PC-9 (cell line): ENCODE results near the gene PYY. TPM values are rescaled to one million over a fixed set of nuclear protein-coding genes. Genes with fewer than 3 reads are reported as not detected.

Experiments
- BruUV-seq: library from RNA; stranded (reverse); fragments of 400-500 nt; replicated peaks from 2 replicates; lab custom pipeline; 2021; lab: Mats Ljungman, UMichigan
- CTCF ChIA-PET: fragments of 300-600 bp; sonication (Branson Sonifier 250); formaldehyde crosslinking; loops from one replicate; lab custom pipeline; 2022; ENCODE audit warnings: antibody characterized with exemption; lab: Charles Lee
- POLR2A ChIA-PET: fragments of 300-600 bp; sonication (Branson Sonifier 250); formaldehyde crosslinking; loops from one replicate; lab custom pipeline; 2022; ENCODE audit warnings: antibody characterized with exemption; ENCODE audit not compliant: unreplicated experiment; lab: Charles Lee
- DNase-seq, 2 experiments: peaks; one replicate each; pipeline versions ENCODE4 v3.0.0 to v3.0.0-alpha.2; 2015 to 2022; ENCODE audit warnings: mixed read lengths in 1 of 2
- H2AFZ ChIP-seq: fragments of 200-600 bp; sonication (generic); 2 replicates; pipeline ENCODE4 v1.8.1; 2017; ENCODE audit warnings: antibody characterized with exemption
- H3F3A ChIP-seq: fragments of 200-600 bp; sonication (generic); 2 replicates; pipeline ENCODE4 v1.8.1; 2017; ENCODE audit warnings: antibody characterized with exemption, mild to moderate bottlenecking, low read depth; ENCODE audit not compliant: insufficient read depth
- H3K27ac ChIP-seq: fragments of 200-600 bp; sonication (generic); 2 replicates; pipeline ENCODE4 v1.6.1; 2016; ENCODE audit warnings: mixed run types
- H3K27me3 ChIP-seq: fragments of 200-600 bp; sonication (generic); 2 replicates; pipeline ENCODE4 v1.6.1; 2016; ENCODE audit warnings: low read depth, mixed run types; ENCODE audit not compliant: insufficient read depth
- H3K36me3 ChIP-seq: fragments of 200-600 bp; sonication (generic); 2 replicates; pipeline ENCODE4 v1.6.1; 2016; ENCODE audit warnings: low read depth, mixed run types
- H3K4me1 ChIP-seq: fragments of 200-600 bp; sonication (generic); replicated peaks from 2 replicates; pipeline ENCODE4 v1.6.1; 2016; ENCODE audit warnings: mixed run types; ENCODE audit not compliant: insufficient read depth
- H3K4me2 ChIP-seq: fragments of 200-600 bp; sonication (generic); 2 replicates; pipeline ENCODE4 v1.6.1; 2017; ENCODE audit warnings: mixed run types
- H3K4me3 ChIP-seq: fragments of 200-600 bp; sonication (generic); 2 replicates; pipeline ENCODE4 v1.6.1; 2016; ENCODE audit warnings: mixed run types
- H3K79me2 ChIP-seq: fragments of 200-600 bp; sonication (generic); 2 replicates; pipeline ENCODE4 v1.6.1; 2017; ENCODE audit warnings: low read depth, mixed run types
- H3K9me2 ChIP-seq: fragments of 200-600 bp; sonication (generic); 2 replicates; pipeline ENCODE4 v1.8.1; 2017; ENCODE audit warnings: mild to moderate bottlenecking; ENCODE audit not compliant: insufficient read depth
- H3K9me3 ChIP-seq: fragments of 200-600 bp; sonication (generic); 2 replicates; pipeline ENCODE4 v1.8.1; 2016; ENCODE audit warnings: low read depth; ENCODE audit not compliant: insufficient read depth
- H4K20me1 ChIP-seq: fragments of 200-600 bp; sonication (generic); 2 replicates; pipeline ENCODE4 v1.8.1; 2017; ENCODE audit not compliant: insufficient read depth
- CTCF ChIP-seq: fragments of 200-600 bp; sonication (generic); conservative IDR thresholded peaks from 2 replicates; pipeline ENCODE4 v1.6.1; 2017; ENCODE audit warnings: mixed run types, antibody characterized with exemption, mild to moderate bottlenecking, moderate library complexity
- EZH2 ChIP-seq: fragments of 200-600 bp; sonication (generic); IDR thresholded peaks from 2 replicates; pipeline ENCODE4 v1.8.0; 2017; ENCODE audit warnings: antibody characterized with exemption, low read depth
- intact Hi-C: fragments of 100-400 bp; cut with micrococcal nuclease; formaldehyde crosslinking; loops from one replicate; pipeline ENCODE4 v1.10.0; 2022; ENCODE audit not compliant: unreplicated experiment
- total RNA-seq: library from RNA; stranded (reverse); gene quantifications from 2 replicates; pipeline ENCODE4 v1.2.3, GENCODE V29; 2021

Gene PYY
- total RNA-seq, 1 experiment from 2014 or later = not detected

DNA sequence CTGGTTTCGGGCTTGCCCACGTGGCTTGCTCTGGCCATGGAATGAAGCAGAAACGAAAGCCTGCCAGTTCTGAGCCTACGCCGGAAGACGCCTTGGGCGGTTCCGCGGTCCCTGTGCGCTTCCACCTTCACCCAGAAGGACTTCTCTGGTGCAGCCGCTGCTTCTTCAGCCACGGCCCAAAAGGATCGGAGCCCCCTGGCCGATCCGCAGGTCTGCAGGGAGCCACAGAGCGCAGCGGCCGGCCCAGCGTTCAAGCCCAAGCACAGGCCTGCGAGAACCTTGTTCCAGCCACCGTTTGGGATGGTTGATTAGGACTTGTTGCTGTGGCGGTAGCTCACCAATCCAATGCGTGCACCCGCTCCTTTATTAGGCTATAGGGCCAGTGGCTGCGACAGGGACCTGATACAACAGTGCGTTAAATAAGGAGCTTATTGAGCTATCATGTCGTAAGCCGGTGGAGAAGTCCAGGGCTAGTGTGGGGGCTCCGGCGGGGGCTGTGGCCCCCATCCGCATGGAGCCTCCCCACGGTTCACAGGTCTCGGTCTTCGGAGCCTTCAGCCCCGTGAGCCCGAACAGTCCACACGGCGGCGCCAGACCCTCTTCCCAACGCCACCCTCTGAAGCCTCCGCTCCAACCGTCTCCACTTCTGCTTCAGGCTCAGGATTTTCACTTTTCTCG, 36.3 kb downstream of the PYY start:
- ChIA-PET CTCF (no interaction called here), POLR2A (no interaction called here)
- TF ChIP-seq CTCF = no peak
- no peak for TF ChIP-seq EZH2
- no peak overlapping the region for H3K4me3 ChIP-seq
- DNase-seq = no peak
- no peak overlapping the region for H3K27ac ChIP-seq
- H3K27me3 ChIP-seq = peaks cover 22% of the 10 kb centered on the region
- no peaks in the 10 kb centered on the region for H3F3A ChIP-seq
- H3K4me1 ChIP-seq = no peaks in the 10 kb centered on the region
- no peaks in the 10 kb centered on the region for H3K9me2 ChIP-seq
- H3K79me2 ChIP-seq = no peaks in the 10 kb centered on the region
- H3K36me3 ChIP-seq = no peaks in the 10 kb centered on the region
- no TSS peak for BruUV-seq
- H3K9me3 ChIP-seq = no peaks in the 10 kb centered on the region
- no peak overlapping the region for H2AFZ ChIP-seq
- no peaks in the 10 kb centered on the region; the same call in 1 of the 2 replicates for H4K20me1 ChIP-seq
- H3K4me2 ChIP-seq = no peak overlapping the region
- intact Hi-C loops = no loop called here

GRCh38 chr17:43917016-43917347, 36.8 kb downstream of the PYY start:
- intact Hi-C loops = no loop called here
- Histone ChIP-seq H3K4me1 (no peaks in the 10 kb centered on the region), H3K9me3 (no peaks in the 10 kb centered on the region), H2AFZ (no peak overlapping the region), H3K9me2 (no peaks in the 10 kb centered on the region), H3K36me3 (no peaks in the 10 kb centered on the region), H3K79me2 (no peaks in the 10 kb centered on the region), H3K27ac (no peak overlapping the region), H3K4me2 (no peak overlapping the region), H3K27me3 (peaks cover 22% of the 10 kb centered on the region), H3F3A (no peaks in the 10 kb centered on the region), H3K4me3 (no peak overlapping the region), H4K20me1 (no peaks in the 10 kb centered on the region; the same call in 1 of the 2 replicates)
- ChIA-PET POLR2A (no interaction called here), CTCF (no interaction called here)
- TF ChIP-seq CTCF (no peak), EZH2 (no peak)
- DNase-seq = no peak
- no TSS peak for BruUV-seq

DNA sequence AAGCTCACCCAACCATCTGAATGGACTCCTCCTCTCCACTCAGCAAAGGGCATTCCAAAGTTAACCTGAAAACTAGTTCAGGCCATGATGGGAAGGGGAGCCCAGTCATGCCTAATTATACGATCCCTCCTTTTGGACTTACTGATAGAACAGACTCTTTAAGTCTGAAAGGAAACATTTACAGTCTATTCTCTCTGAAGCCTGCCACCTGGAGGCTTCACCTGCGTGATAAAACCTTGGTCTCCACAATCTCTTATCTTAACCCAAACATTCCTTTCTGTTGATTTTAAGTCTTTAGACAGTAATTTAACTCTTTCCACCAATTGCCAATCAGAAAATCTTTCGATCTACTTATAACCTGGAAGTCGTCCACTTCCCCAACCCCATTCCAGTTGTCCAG, 37.4 kb downstream of the PYY start:
- ChIA-PET CTCF (no interaction called here), POLR2A (no interaction called here)
- no peak overlapping the region for H2AFZ ChIP-seq
- H3F3A ChIP-seq = no peaks in the 10 kb centered on the region
- BruUV-seq = no TSS peak
- no peak for TF ChIP-seq CTCF
- no peak for TF ChIP-seq EZH2
- no peak overlapping the region for H3K27ac ChIP-seq
- H4K20me1 ChIP-seq = no peaks in the 10 kb centered on the region; the same call in 1 of the 2 replicates
- DNase-seq = no peak
- intact Hi-C loops = no loop called here
- no peaks in the 10 kb centered on the region for H3K9me2 ChIP-seq
- peaks cover 28% of the 10 kb centered on the region for H3K27me3 ChIP-seq
- no peak overlapping the region for H3K4me3 ChIP-seq
- no peak overlapping the region for H3K4me2 ChIP-seq
- H3K9me3 ChIP-seq = no peaks in the 10 kb centered on the region
- H3K4me1 ChIP-seq = no peaks in the 10 kb centered on the region
- H3K36me3 ChIP-seq = no peaks in the 10 kb centered on the region
- H3K79me2 ChIP-seq = no peaks in the 10 kb centered on the region
